ENCODE results near the gene PCDHGB2. TPM values are rescaled to one million over a fixed set of nuclear protein-coding genes. Genes with fewer than 3 reads are reported as not detected.
"Not testable (repeated sequence)": the region's sequence is repeated elsewhere in the genome, so short reads cannot be mapped to it uniquely, and the experiment has no call there.

PCDHGB2 gene
- polyA plus RNA-seq, 1 donor = 1.7 TPM

DNA sequence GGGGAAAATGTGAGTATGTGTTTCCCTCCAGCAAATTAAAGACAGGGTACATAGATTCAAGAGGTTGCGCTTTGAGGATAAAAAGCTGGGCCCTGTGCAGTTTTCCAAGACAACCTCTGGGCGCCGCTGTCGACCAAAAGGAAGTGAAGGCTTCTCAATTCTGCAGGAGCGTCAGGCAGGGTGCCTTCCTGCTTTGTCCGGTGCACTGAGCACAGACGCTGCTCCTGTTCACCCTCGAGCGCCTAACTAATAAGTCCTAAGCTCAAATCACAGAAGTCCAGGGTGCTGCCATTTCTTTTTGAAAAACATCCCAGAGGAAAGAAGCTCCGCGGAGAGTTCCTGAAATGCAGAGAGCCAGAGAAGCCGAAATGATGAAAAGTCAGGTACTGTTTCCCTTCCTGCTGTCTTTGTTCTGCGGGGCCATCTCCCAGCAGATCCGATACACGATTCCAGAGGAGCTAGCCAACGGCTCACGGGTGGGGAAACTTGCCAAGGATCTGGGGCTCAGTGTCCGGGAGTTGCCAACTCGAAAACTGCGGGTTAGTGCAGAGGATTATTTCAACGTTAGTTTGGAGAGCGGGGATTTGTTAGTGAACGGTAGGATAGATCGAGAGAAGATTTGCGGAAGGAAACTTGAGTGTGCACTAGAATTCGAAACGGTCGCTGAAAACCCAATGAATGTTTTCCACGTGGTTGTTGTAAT, 9.7 kb upstream of the PCDHGB2 start, which contains the start of gene PCDHGB1:
Gene PCDHGB1, plus strand, starts transcription at position 183 of the 703 bp plus-strand sequence. Its CDS starts 162 bp downstream, at position 345.
- DNase-seq (ENCODE audit: low read depth) = no peak

- no peak for DNase-seq (ENCODE audit: low read depth)
Measured at GRCh38 chr5:141351591-141351990, 8.2 kb upstream of the PCDHGB2 start.

- no peak for DNase-seq (ENCODE audit: low read depth)
Measured at GRCh38 chr5:141354900-141355469, 4.8 kb upstream of the PCDHGB2 start, which contains the start of gene PCDHGA4. TSS of gene PCDHGA4 (plus strand) at chr5:141355021. CDS start at chr5:141355108, 87 bp downstream.

DNA sequence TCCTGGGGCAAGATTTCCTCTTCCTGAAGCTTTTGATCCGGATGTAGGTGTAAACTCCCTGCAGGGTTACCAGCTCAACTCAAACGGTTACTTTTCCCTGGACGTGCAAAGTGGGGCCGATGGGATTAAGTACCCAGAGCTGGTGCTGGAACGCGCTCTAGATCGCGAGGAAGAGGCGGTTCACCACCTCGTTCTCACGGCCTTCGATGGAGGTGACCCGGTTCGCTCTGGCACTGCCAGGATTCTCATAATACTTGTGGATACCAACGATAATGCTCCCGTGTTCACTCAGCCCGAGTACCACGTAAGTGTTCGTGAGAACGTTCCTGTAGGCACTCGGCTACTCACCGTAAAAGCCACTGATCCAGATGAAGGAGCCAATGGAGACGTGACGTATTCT, 4.2 kb upstream of the PCDHGB2 start:
- DNase-seq (ENCODE audit: low read depth) = no peak

- DNase-seq (ENCODE audit: low read depth) = no peak
Measured at GRCh38 chr5:141356133-141356532, 3.7 kb upstream of the PCDHGB2 start.

DNA sequence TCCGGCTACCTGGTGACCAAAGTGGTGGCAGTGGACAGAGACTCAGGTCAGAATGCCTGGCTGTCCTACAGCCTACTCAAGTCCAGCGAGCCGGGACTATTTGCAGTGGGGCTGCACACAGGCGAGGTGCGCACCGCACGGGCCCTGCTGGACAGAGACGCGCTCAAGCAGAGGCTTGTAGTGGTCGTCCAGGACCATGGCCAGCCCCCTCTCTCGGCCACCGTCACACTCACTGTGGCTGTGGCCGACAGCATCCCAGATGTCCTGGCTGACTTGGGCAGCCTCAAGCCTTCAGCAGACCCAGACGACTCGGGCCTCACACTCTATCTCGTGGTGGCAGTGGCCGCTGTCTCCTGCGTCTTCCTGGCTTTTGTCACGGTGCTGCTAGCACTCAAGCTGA, 2.8 kb upstream of the PCDHGB2 start:
- DNase-seq (ENCODE audit: low read depth) = no peak

DNA sequence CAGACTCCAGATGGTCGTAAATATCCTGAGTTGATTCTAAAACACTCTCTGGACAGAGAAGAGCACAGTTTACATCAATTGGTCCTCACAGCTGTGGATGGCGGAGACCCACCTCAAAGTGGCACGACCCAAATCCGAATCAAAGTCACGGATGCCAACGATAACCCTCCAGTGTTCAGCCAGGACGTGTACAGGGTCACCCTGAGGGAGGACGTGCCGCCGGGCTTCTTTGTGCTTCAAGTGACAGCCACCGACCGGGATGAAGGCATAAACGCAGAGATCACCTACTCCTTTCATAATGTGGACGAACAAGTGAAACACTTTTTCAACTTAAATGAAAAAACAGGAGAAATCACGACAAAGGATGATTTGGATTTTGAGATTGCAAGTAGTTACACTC, 891 bp downstream of the PCDHGB2 start:
- no peak for DNase-seq (ENCODE audit: low read depth)

DNA sequence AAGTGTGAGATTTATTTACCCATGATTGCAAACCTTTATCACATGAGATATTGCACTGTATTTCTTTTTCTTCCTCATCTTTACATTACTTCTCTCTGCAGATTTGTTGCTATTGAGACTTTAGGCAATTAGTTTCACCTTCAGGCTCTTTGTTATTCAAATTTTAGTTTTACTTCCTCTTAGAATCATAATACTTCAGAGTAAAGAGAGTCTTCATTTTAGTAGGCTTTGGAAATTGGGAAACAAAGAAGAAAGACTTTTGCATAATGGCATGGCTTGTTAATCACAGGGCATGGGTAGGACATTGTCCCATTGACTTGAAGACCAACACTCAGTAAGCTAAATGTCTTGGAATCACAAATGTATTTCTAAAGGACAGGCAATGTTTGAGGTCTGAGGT, 2.9 kb downstream of the PCDHGB2 start:
- no peak for DNase-seq (ENCODE audit: low read depth)

DNA sequence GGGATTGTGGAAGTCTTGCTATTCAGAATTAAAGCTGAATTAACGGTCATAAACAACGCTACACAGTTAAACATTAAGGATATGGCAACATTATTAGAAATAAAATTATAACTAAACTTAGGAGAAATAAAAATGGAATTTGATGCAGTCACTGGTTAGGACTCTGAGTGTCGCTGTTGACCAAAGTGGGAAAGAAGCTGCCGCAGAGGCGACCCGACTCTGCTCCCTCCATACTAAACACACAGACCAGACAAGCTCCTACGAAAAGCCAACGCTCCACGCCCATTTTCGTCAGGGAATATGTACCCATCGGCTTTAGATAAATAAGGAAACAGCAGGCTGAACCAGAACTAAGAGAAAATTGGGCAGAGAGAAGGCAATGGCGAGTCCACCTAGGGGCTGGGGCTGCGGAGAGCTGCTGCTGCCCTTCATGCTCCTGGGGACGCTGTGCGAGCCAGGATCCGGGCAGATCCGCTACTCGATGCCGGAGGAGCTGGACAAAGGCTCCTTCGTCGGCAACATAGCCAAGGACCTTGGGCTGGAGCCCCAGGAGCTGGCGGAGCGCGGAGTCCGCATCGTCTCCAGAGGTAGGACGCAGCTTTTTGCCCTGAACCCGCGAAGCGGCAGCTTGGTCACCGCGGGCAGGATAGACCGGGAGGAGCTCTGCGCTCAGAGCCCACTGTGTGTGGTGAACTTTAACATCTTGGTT, 4.3 kb downstream of the PCDHGB2 start, which contains the start of gene PCDHGA5:
Gene PCDHGA5, plus strand, starts transcription at position 211 of the 709 bp plus-strand sequence. Its CDS starts 169 bp downstream, at position 380.
- no peak for DNase-seq (ENCODE audit: low read depth)

DNA sequence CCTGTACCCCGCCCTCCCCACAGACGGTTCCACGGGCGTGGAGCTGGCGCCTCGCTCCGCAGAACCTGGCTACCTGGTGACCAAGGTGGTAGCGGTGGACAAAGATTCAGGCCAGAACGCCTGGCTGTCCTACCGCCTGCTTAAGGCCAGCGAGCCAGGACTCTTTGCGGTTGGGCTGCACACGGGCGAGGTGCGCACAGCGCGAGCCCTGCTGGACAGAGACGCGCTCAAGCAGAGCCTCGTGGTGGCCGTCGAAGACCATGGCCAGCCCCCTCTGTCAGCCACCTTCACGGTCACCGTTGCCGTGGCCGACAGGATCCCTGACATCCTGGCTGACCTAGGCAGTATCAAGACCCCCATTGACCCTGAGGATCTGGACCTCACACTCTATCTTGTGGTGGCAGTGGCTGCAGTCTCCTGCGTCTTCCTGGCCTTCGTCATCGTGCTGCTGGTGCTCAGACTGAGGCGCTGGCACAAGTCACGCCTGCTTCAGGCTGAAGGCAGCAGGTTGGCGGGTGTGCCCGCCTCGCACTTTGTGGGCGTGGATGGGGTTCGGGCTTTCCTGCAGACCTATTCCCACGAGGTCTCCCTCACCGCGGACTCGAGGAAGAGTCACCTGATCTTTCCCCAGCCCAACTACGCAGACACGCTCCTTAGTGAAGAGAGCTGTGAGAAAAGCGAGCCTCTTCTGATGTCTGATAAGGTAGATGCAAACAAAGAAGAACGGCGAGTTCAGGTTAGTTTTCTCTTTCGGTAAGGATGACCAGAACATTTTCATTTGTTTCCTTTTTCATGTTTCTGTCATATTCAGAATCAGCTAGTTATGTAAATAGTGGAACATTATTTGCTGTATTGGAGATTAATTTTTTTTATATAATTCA, 6.5 kb downstream of the PCDHGB2 start:
- DNase-seq (ENCODE audit: low read depth) = no peak

GRCh38 chr5:141369994-141370848, 10.4 kb downstream of the PCDHGB2 start, which contains the start of gene PCDHGB3:
TSS of gene PCDHGB3 (plus strand) at chr5:141370242. CDS start at chr5:141370395, 153 bp downstream.
- no peak for DNase-seq (ENCODE audit: low read depth)

DNA sequence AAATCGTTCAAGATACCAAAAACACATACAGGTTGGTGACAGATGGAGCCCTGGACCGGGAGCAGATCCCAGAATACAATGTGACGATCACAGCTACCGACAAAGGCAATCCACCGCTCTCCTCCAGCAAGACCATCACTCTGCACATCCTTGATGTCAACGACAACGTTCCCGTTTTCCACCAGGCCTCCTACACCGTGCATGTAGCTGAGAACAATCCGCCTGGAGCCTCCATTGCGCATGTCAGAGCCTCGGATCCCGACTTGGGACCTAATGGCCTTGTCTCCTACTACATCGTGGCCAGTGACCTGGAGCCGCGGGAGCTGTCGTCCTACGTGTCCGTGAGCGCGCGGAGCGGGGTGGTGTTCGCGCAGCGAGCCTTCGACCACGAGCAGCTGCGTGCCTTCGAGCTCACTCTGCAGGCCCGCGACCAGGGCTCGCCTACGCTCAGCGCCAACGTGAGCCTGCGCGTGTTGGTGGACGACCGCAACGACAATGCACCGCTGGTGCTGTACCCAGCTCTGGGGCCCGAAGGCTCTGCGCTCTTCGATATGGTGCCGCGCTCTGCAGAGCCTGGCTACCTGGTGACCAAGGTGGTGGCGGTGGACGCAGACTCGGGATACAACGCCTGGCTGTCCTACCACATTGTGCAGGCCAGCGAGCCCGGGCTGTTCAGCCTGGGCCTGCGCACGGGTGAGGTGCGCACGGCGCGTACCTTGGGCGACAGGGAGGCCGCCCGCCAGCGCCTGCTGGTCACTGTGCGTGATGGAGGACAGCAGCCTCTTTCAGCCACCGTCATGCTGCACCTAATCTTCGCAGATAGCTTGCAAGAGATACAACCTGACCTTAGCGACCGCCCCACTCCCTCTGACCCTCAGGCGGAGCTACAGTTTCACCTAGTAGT, 12.0 kb downstream of the PCDHGB2 start:
- no peak for DNase-seq (ENCODE audit: low read depth)

- no peak for DNase-seq (ENCODE audit: low read depth)
Measured at GRCh38 chr5:141373673-141374317, 14.0 kb downstream of the PCDHGB2 start, which contains the start of gene PCDHGA6. TSS of gene PCDHGA6 (plus strand) at chr5:141373891. CDS start at chr5:141374084, 193 bp downstream.

DNA sequence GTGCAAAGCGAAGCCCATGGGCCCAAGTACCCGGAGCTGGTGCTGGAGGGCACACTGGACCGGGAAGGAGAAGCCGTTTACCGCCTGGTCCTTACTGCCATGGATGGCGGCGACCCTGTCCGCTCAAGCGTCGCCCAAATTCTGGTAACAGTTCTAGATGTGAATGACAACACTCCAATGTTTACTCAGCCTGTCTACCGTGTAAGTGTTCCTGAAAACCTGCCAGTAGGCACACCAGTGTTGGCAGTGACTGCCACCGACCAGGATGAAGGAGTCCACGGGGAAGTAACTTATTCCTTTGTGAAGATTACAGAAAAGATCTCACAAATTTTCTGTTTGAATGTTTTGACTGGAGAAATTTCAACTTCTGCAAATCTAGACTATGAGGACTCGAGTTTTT, 14.8 kb downstream of the PCDHGB2 start:
- DNase-seq (ENCODE audit: low read depth) = no peak

GRCh38 chr5:141375444-141376155, 15.8 kb downstream of the PCDHGB2 start:
- not testable (repeated sequence) for DNase-seq (ENCODE audit: low read depth)

- DNase-seq (ENCODE audit: low read depth) = no peak
Measured at GRCh38 chr5:141382469-141383294, 22.9 kb downstream of the PCDHGB2 start, which contains the start of gene PCDHGA7. TSS of gene PCDHGA7 (plus strand) at chr5:141382742. CDS start at chr5:141382900, 158 bp downstream.

DNA sequence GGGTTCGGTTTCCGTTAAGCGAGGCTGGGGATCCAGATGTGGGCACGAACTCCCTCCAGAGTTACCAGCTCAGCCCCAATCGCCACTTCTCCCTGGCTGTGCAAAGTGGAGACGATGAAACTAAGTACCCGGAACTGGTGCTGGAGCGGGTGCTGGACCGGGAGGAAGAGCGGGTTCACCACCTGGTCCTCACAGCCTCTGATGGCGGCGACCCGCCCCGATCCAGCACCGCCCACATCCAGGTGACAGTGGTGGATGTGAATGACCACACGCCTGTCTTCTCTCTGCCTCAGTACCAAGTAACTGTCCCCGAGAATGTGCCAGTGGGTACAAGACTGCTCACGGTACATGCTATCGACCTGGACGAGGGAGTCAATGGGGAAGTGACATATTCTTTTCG, 23.6 kb downstream of the PCDHGB2 start:
- DNase-seq (ENCODE audit: low read depth) = no peak
